ENCODE results near the gene EFNA1. TPM values are rescaled to one million over a fixed set of nuclear protein-coding genes. Genes with fewer than 3 reads are reported as not detected.

EFNA1 gene
- total RNA-seq, 1 experiment from 2014 or later, result 35.7 TPM

DNA sequence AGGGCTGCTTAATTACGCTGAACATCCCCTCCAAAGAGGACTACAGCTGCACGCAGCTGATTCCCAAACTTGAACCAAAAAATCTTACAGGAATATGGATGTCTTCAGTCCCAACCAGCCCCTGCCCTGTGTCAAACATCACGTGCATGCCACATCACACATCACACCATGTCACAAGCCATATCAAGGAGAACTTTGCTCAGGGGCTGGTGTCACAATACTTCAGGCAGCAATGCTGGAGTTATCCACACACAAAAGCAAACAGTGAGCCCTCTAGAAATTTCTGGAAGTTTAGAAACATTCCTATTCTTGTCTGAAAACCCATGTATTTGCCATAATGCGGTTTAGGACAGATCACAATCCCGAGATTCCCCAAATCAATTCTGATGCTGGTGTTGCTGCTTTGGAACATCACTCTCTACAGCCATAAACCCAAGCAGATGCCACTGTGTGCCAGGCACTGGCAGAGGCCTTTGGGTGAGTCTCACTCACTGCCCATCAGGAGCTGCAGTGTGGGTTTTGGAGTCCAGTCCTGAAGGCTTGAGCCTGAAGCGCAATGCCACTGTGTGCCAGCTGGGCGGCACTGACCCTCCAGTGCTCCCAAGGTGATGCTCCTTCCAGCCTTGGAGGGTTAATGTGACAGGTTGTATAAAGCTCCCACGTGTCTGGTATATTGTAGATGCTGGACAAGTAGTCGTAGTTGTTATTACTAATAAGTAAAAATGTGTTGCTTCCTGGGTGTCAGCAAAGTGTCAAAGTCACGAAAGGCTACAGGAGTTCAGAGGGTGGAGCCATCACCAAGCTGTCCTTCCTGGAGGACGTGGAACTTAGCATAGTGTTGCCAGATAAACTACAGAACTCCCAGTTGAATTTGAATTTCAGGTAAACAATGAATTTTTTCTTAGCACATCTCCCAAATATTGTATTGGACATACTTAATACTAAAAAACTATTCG, 20.1 kb upstream of the EFNA1 start:
- BruUV-seq (replicated peaks), result no TSS peak
- Histone ChIP-seq H3K4me2 (no peak overlapping the region), H2AFZ (no peak overlapping the region), H4K20me1 (ENCODE audit: insufficient read depth) (no peaks in the 10 kb centered on the region; the same call in 1 of the 2 replicates), H3K9me2 (ENCODE audit: insufficient read depth) (no peaks in the 10 kb centered on the region), H3F3A (ENCODE audit: insufficient read depth, low read depth) (0 out of 2 replicates have a peak, but pooled peaks cover 3% of the 10 kb centered on the region), H3K27ac (no peak overlapping the region), H3K9me3 (ENCODE audit: insufficient read depth, low read depth) (no peaks in the 10 kb centered on the region), H3K4me1 (replicated peaks; ENCODE audit: insufficient read depth) (no peaks in the 10 kb centered on the region), H3K79me2 (ENCODE audit: low read depth) (no peaks in the 10 kb centered on the region), H3K27me3 (ENCODE audit: insufficient read depth, low read depth) (no peaks in the 10 kb centered on the region), H3K36me3 (ENCODE audit: low read depth) (no peaks in the 10 kb centered on the region), H3K4me3 (no peak overlapping the region)
- ChIA-PET CTCF (no interaction called here), POLR2A (ENCODE audit: unreplicated experiment) (interaction anchor here (0.6 kb wide), 3 partner anchors 18 to 117 kb away, joined by 3 to 10 read pairs (median 8); no protein-coding TSS in a partner anchor)
- TF ChIP-seq EZH2 (IDR thresholded peaks at IDR 0.05; ENCODE audit: low read depth), result no peak
- TF ChIP-seq, protein P1, sequence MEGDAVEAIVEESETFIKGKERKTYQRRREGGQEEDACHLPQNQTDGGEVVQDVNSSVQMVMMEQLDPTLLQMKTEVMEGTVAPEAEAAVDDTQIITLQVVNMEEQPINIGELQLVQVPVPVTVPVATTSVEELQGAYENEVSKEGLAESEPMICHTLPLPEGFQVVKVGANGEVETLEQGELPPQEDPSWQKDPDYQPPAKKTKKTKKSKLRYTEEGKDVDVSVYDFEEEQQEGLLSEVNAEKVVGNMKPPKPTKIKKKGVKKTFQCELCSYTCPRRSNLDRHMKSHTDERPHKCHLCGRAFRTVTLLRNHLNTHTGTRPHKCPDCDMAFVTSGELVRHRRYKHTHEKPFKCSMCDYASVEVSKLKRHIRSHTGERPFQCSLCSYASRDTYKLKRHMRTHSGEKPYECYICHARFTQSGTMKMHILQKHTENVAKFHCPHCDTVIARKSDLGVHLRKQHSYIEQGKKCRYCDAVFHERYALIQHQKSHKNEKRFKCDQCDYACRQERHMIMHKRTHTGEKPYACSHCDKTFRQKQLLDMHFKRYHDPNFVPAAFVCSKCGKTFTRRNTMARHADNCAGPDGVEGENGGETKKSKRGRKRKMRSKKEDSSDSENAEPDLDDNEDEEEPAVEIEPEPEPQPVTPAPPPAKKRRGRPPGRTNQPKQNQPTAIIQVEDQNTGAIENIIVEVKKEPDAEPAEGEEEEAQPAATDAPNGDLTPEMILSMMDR (conservative IDR thresholded peaks at IDR 0.05), result no peak
- DNase-seq, result no peak
- intact Hi-C loops (cut with micrococcal nuclease; ENCODE audit: unreplicated experiment), result no loop called here

DNA sequence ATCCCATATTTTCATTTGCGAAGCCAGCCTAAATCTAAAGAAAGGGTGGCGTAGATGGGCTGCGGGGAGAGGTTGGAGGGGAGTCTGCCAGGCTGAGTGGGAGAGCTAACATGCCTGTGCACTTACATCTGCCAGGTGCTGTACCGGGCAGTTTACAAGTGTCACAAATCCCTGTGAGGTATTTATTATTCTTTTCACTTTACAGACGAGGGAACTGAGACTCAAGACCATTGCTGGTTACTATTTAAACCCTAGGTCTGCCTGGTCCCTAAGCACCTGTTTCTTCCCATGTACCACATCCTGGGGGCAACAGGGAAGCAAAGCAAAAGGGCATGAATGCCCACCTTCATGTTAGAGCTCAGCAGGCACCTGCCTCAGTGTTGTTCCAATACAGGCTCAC, 19.4 kb upstream of the EFNA1 start:
- H3K9me2 ChIP-seq (ENCODE audit: insufficient read depth), result no peaks in the 10 kb centered on the region
- ChIA-PET POLR2A (ENCODE audit: unreplicated experiment) (interaction anchor here (0.6 kb wide), 1 partner anchor 17 kb away, joined by 8 read pairs; no protein-coding TSS in a partner anchor), CTCF (no interaction called here)
- no peaks in the 10 kb centered on the region for H3K79me2 ChIP-seq (ENCODE audit: low read depth)
- TF ChIP-seq, protein P1 (conservative IDR thresholded peaks at IDR 0.05), result no peak
- no peak for TF ChIP-seq EZH2 (IDR thresholded peaks at IDR 0.05; ENCODE audit: low read depth)
- no peaks in the 10 kb centered on the region for H3K9me3 ChIP-seq (ENCODE audit: insufficient read depth, low read depth)
- no peaks in the 10 kb centered on the region; the same call in 1 of the 2 replicates for H4K20me1 ChIP-seq (ENCODE audit: insufficient read depth)
- no peaks in the 10 kb centered on the region for H3K27me3 ChIP-seq (ENCODE audit: insufficient read depth, low read depth)
- H3K4me1 ChIP-seq (replicated peaks; ENCODE audit: insufficient read depth), result no peaks in the 10 kb centered on the region
- H3K27ac ChIP-seq, result no peak overlapping the region
- no peak overlapping the region for H2AFZ ChIP-seq
- H3F3A ChIP-seq (ENCODE audit: insufficient read depth, low read depth), result 0 out of 2 replicates have a peak, but pooled peaks cover 3% of the 10 kb centered on the region
- no peak overlapping the region for H3K4me3 ChIP-seq
- DNase-seq, result no peak
- H3K36me3 ChIP-seq (ENCODE audit: low read depth), result no peaks in the 10 kb centered on the region
- no peak overlapping the region for H3K4me2 ChIP-seq
- no TSS peak for BruUV-seq (replicated peaks)
- intact Hi-C loops (cut with micrococcal nuclease; ENCODE audit: unreplicated experiment), result no loop called here

DNA sequence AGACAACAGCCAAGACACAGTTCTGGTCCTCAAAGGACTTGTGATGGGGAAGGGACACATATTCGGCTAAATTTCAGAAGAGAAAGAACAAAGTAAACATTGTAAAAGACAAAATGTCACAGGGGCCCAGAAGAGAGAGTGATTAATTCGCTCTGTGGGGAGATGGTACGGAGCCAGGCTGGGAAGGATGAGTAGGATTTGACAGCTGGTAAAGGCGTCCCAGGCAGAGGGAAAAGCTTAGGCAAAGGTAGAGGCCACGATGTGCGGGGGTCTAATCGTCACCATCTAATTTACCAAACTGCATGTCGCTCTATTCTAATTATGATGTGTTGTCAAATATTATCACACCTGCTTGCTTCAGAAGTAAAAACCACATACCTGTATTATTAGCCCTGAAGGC, 17.3 kb upstream of the EFNA1 start:
- DNase-seq, result no peak
- intact Hi-C loops (cut with micrococcal nuclease; ENCODE audit: unreplicated experiment), result no loop called here
- no peaks in the 10 kb centered on the region for H3K79me2 ChIP-seq (ENCODE audit: low read depth)
- CTCF ChIA-PET, result no interaction called here
- H3K4me1 ChIP-seq (replicated peaks; ENCODE audit: insufficient read depth), result no peaks in the 10 kb centered on the region
- POLR2A ChIA-PET (ENCODE audit: unreplicated experiment), result no interaction called here
- no peak overlapping the region for H3K27ac ChIP-seq
- no peak overlapping the region for H2AFZ ChIP-seq
- H3F3A ChIP-seq (ENCODE audit: insufficient read depth, low read depth), result 0 out of 2 replicates have a peak, but pooled peaks cover 3% of the 10 kb centered on the region
- H3K9me2 ChIP-seq (ENCODE audit: insufficient read depth), result no peaks in the 10 kb centered on the region
- TF ChIP-seq EZH2 (IDR thresholded peaks at IDR 0.05; ENCODE audit: low read depth), result no peak
- TF ChIP-seq, protein P1 (conservative IDR thresholded peaks at IDR 0.05), result no peak
- H3K9me3 ChIP-seq (ENCODE audit: insufficient read depth, low read depth), result no peaks in the 10 kb centered on the region
- no peak overlapping the region for H3K4me2 ChIP-seq
- H3K36me3 ChIP-seq (ENCODE audit: low read depth), result no peaks in the 10 kb centered on the region
- no peaks in the 10 kb centered on the region; the same call in 1 of the 2 replicates for H4K20me1 ChIP-seq (ENCODE audit: insufficient read depth)
- no peaks in the 10 kb centered on the region for H3K27me3 ChIP-seq (ENCODE audit: insufficient read depth, low read depth)
- no TSS peak for BruUV-seq (replicated peaks)
- H3K4me3 ChIP-seq, result no peak overlapping the region

All from PC-9 (cell line).